Smooth muscle cell of bladder (primary cell): Measurements from ENCODE around the gene ZDHHC11B. TPM values are rescaled to one million over a fixed set of nuclear protein-coding genes. Genes with fewer than 3 reads are reported as not detected.

Experiments used
- total RNA-seq: library from RNA; depleted of rRNA; stranded (reverse); fragments of >200 nt; gene quantifications from 2 replicates; pipeline ENCODE4 v1.2.3, GENCODE V29; 2014

Gene ZDHHC11B
- total RNA-seq, result under 0.01 and 0.09 TPM in 2 replicates

GRCh38 chr5:784428-785177 is at the start of gene ZDHHC11B:
TSS of gene ZDHHC11B (minus strand) at chr5:784729. CDS start at chr5:766919, 17,810 bp downstream.

GRCh38 chr5:693271-694041 is 91.1 kb downstream of the ZDHHC11B start, which contains the start of gene TPPP:
TSS of gene TPPP (minus strand) at chr5:693352. CDS start at chr5:678060, 15,292 bp downstream.

Other genes with a start within 250 kb of the ZDHHC11B start
- 1.1 and 2.0 TPM in 2 replicates for gene CEP72, start 172.4 kb downstream of the ZDHHC11B start, total RNA-seq
- 0.09 and 0.14 TPM in 2 replicates for gene TPPP, start 91.4 kb downstream of the ZDHHC11B start, total RNA-seq
- 1.00 and 1.7 TPM in 2 replicates for gene ZDHHC11, start 66.3 kb upstream of the ZDHHC11B start, total RNA-seq
- gene BRD9, start 108.1 kb upstream of the ZDHHC11B start, total RNA-seq, result 42.4 and 45.2 TPM in 2 replicates
- 3.4 and 4.6 TPM in 2 replicates for gene TRIP13, start 108.2 kb upstream of the ZDHHC11B start, total RNA-seq
- 12.0 and 25.7 TPM in 2 replicates for gene NKD2, start 224.1 kb upstream of the ZDHHC11B start, total RNA-seq